ENCODE measurements around the gene EDN2.

EDN2 gene

GRCh38 chr1:41447995-41448770, 36.3 kb downstream of the EDN2 start:
- peaks cover 12% of the 10 kb centered on the region; the same call in 1 of the 2 replicates for H3K9me3 ChIP-seq (ENCODE audit: insufficient read depth, low read length)
- no peak overlapping the region for H3K9ac ChIP-seq (ENCODE audit: low read length)
- no peaks in the 10 kb centered on the region for H3K9me2 ChIP-seq (replicated peaks; ENCODE audit: insufficient read depth, low read length)
- no peaks in the 10 kb centered on the region for H3K36me3 ChIP-seq (ENCODE audit: low read length)
- no peak overlapping the region for H2AFZ ChIP-seq (ENCODE audit: low read depth, low read length, severe bottlenecking)
- no peak overlapping the region for H3K27ac ChIP-seq (ENCODE audit: low read depth, low read length)
- H4K20me1 ChIP-seq (ENCODE audit: low read depth, low read length), result no peaks in the 10 kb centered on the region
- H3F3A ChIP-seq (ENCODE audit: insufficient read depth), result no peaks in the 10 kb centered on the region
- TF ChIP-seq EZH2phosphoT487 (conservative IDR thresholded peaks at IDR 0.05; ENCODE audit: low read length) (no peak), CTCF (IDR thresholded peaks at IDR 0.05; ENCODE audit: insufficient read depth, low read length, poor library complexity, severe bottlenecking) (no peak)
- H3K4me2 ChIP-seq (ENCODE audit: low read depth, low read length, poor library complexity, severe bottlenecking), result no peak overlapping the region
- H3K4me3 ChIP-seq (ENCODE audit: insufficient read depth, low read length, poor library complexity, severe bottlenecking), result no peak overlapping the region
- no peaks in the 10 kb centered on the region for H3K27me3 ChIP-seq (ENCODE audit: low read length)
- no peaks in the 10 kb centered on the region for H3K79me2 ChIP-seq (ENCODE audit: insufficient read depth, low read length)

- Histone ChIP-seq H3K9me2 (replicated peaks; ENCODE audit: insufficient read depth, low read length) (no peaks in the 10 kb centered on the region), H3K9me3 (ENCODE audit: insufficient read depth, low read length) (peaks cover 12% of the 10 kb centered on the region; the same call in 1 of the 2 replicates), H2AFZ (ENCODE audit: low read depth, low read length, severe bottlenecking) (no peak overlapping the region), H3K9ac (ENCODE audit: low read length) (no peak overlapping the region), H3K36me3 (ENCODE audit: low read length) (no peaks in the 10 kb centered on the region), H4K20me1 (ENCODE audit: low read depth, low read length) (no peaks in the 10 kb centered on the region), H3K4me3 (ENCODE audit: insufficient read depth, low read length, poor library complexity, severe bottlenecking) (no peak overlapping the region), H3K27me3 (ENCODE audit: low read length) (no peaks in the 10 kb centered on the region), H3F3A (ENCODE audit: insufficient read depth) (no peaks in the 10 kb centered on the region), H3K4me2 (ENCODE audit: low read depth, low read length, poor library complexity, severe bottlenecking) (no peak overlapping the region), H3K79me2 (ENCODE audit: insufficient read depth, low read length) (no peaks in the 10 kb centered on the region), H3K27ac (ENCODE audit: low read depth, low read length) (no peak overlapping the region)
- no peak for TF ChIP-seq EZH2phosphoT487 (conservative IDR thresholded peaks at IDR 0.05; ENCODE audit: low read length)
- no peak for TF ChIP-seq CTCF (IDR thresholded peaks at IDR 0.05; ENCODE audit: insufficient read depth, low read length, poor library complexity, severe bottlenecking)
These were observed 37.5 kb downstream of the EDN2 start for GRCh38 chr1:41446851-41447610.

- H3K27me3 ChIP-seq (ENCODE audit: low read length), result no peaks in the 10 kb centered on the region
- H3K4me3 ChIP-seq (ENCODE audit: insufficient read depth, low read length, poor library complexity, severe bottlenecking), result no peak overlapping the region
- H3K4me2 ChIP-seq (ENCODE audit: low read depth, low read length, poor library complexity, severe bottlenecking), result no peak overlapping the region
- H3K9me2 ChIP-seq (replicated peaks; ENCODE audit: insufficient read depth, low read length), result no peaks in the 10 kb centered on the region
- no peaks in the 10 kb centered on the region for H3K79me2 ChIP-seq (ENCODE audit: insufficient read depth, low read length)
- H3K9ac ChIP-seq (ENCODE audit: low read length), result no peak overlapping the region
- no peak for TF ChIP-seq EZH2phosphoT487 (conservative IDR thresholded peaks at IDR 0.05; ENCODE audit: low read length)
- TF ChIP-seq CTCF (IDR thresholded peaks at IDR 0.05; ENCODE audit: insufficient read depth, low read length, poor library complexity, severe bottlenecking), result no peak
- no peaks in the 10 kb centered on the region for H3F3A ChIP-seq (ENCODE audit: insufficient read depth)
- no peaks in the 10 kb centered on the region for H3K36me3 ChIP-seq (ENCODE audit: low read length)
- H3K27ac ChIP-seq (ENCODE audit: low read depth, low read length), result no peak overlapping the region
- no peak overlapping the region for H2AFZ ChIP-seq (ENCODE audit: low read depth, low read length, severe bottlenecking)
- H4K20me1 ChIP-seq (ENCODE audit: low read depth, low read length), result no peaks in the 10 kb centered on the region
- H3K9me3 ChIP-seq (ENCODE audit: insufficient read depth, low read length), result peaks cover 12% of the 10 kb centered on the region; the same call in 1 of the 2 replicates
These were observed 39.7 kb downstream of the EDN2 start for GRCh38 chr1:41444785-41445184.
